K562 (cell line): ENCODE measurements around the gene MDM4. TPM values are rescaled to one million over a fixed set of nuclear protein-coding genes. Genes with fewer than 3 reads are reported as not detected.

Source experiments
- ATAC-seq: fragments of 200-7000 bp; cut with Tn5 transposase; 3 replicates; pipeline ENCODE4 v1.9.1; 2020; ENCODE audit warnings: moderate library complexity
- BruUV-seq: library from RNA; stranded (reverse); fragments of 400-500 nt; replicated peaks from 2 replicates; lab custom pipeline; 2021; lab: Mats Ljungman, UMichigan
- CTCF ChIA-PET: fragments of 300-600 bp; formaldehyde crosslinking; extraction: SDS; loops from one replicate; lab custom pipeline; 2021; ENCODE audit warnings: low intra/inter-chr PET ratio; lab: Yijun Ruan, JAX
- POLR2A ChIA-PET: fragments of 300-600, 350-650 bp; sonication (Branson Sonifier 250); formaldehyde crosslinking; extraction: SDS; loops from one replicate; lab custom pipeline; 2021; ENCODE audit warnings: antibody characterized with exemption, inconsistent platforms; lab: Yijun Ruan, JAX
- DNase-seq, 4 experiments: peaks; one replicate each; pipeline versions ENCODE4 v3.0.0 to v3.0.0-alpha.2; 2011 to 2018; ENCODE audit warnings: low spot score in 3 of 4, mixed read lengths in 3 of 4; ENCODE audit errors: extremely low read depth in 1 of 4
- FAIRE-seq: peaks from 2 replicates; lab custom pipeline; 2011; peaks lifted over from hg19 to GRCh38; lab: Jason Lieb, UNC
- H2AFZ ChIP-seq: 2 replicates; pipeline ENCODE4 v1.6.0; 2011; ENCODE audit warnings: low read depth, low read length, control low read depth, inconsistent platforms
- H3K27ac ChIP-seq: fragments of 200-600 bp; 3 replicates; pipeline ENCODE4 v1.8.0; 2011; ENCODE audit warnings: low read depth, mild to moderate bottlenecking, control low read depth, inconsistent platforms, low read length, moderate library complexity, mixed read lengths; ENCODE audit errors: extremely low read depth
- H3K27me3 ChIP-seq, 2 experiments: fragments of 300-600 bp in 1 of 2; 2 replicates in 1 of 2; 3 replicates in 1 of 2; pipeline versions ENCODE4 v1.6.0 to v1.8.0; 2011; ENCODE audit warnings: inconsistent platforms in 2 of 2, low read length in 2 of 2, mild to moderate bottlenecking in 1 of 2, mixed read lengths in 1 of 2, moderate library complexity in 1 of 2; ENCODE audit not compliant: control insufficient read depth in 2 of 2, insufficient read depth in 2 of 2
- H3K36me3 ChIP-seq: fragments of 300-600 bp; 3 replicates; pipeline ENCODE4 v1.8.0; 2011; ENCODE audit warnings: mild to moderate bottlenecking, low read length, inconsistent platforms; ENCODE audit not compliant: control insufficient read depth, insufficient read depth
- H3K4me1 ChIP-seq, 2 experiments: fragments of 200-600 bp in 1 of 2; replicated peaks in 1 of 2; 2 replicates in 1 of 2; 3 replicates in 1 of 2; pipeline versions ENCODE4 v1.5.1 to v1.8.0; 2011; ENCODE audit warnings: inconsistent platforms in 2 of 2, low read length in 2 of 2, mild to moderate bottlenecking in 1 of 2, mixed read lengths in 1 of 2, moderate library complexity in 1 of 2; ENCODE audit not compliant: control insufficient read depth in 2 of 2, insufficient read depth in 2 of 2
- H3K4me2 ChIP-seq: 2 replicates; pipeline ENCODE4 v1.6.1; 2011; ENCODE audit warnings: low read length, control low read depth, inconsistent platforms, mixed read lengths; ENCODE audit not compliant: insufficient read depth
- H3K4me3 ChIP-seq: fragments of 200-600 bp; sonication (generic), shearing (Covaris generic); 2 replicates; pipeline ENCODE4 v1.5.1; 2016; ENCODE audit warnings: control low read depth, inconsistent platforms
- H3K79me2 ChIP-seq: fragments of 200-600 bp; 3 replicates; pipeline ENCODE4 v1.8.0; 2011; ENCODE audit warnings: low read length, inconsistent platforms; ENCODE audit not compliant: control insufficient read depth, insufficient read depth
- H3K9ac ChIP-seq, 2 experiments: 2 replicates each; pipeline versions ENCODE4 v1.6.0 to v1.6.1; 2011; ENCODE audit warnings: low read depth in 2 of 2, low read length in 2 of 2, control low read depth in 1 of 2, inconsistent platforms in 1 of 2, mild to moderate bottlenecking in 1 of 2, mixed read lengths in 1 of 2; ENCODE audit not compliant: insufficient read depth in 1 of 2
- H3K9me1 ChIP-seq: one replicate; pipeline ENCODE4 v1.6.0; 2011; ENCODE audit warnings: inconsistent platforms, mild to moderate bottlenecking, low read length, moderate library complexity; ENCODE audit not compliant: control insufficient read depth, insufficient read depth
- H3K9me3 ChIP-seq: replicated peaks from 2 replicates; pipeline ENCODE4 v1.5.1; 2011; ENCODE audit warnings: low read depth, low read length, inconsistent platforms; ENCODE audit not compliant: control insufficient read depth, insufficient read depth
- H4K20me1 ChIP-seq: replicated peaks from 2 replicates; pipeline ENCODE4 v1.6.1; 2011; ENCODE audit warnings: low read length, inconsistent platforms, mixed read lengths; ENCODE audit not compliant: control insufficient read depth, insufficient read depth
- CBFB ChIP-seq: sonication (generic); formaldehyde crosslinking; IDR thresholded peaks from 2 replicates; pipeline ENCODE4 v1.4.0; 2020; ENCODE audit warnings: mild to moderate bottlenecking, missing genetic modification reagents
- CBX8 ChIP-seq: fragments of 200-600 bp; sonication (generic); IDR thresholded peaks from 2 replicates; pipeline ENCODE4 v1.6.1; 2012; ENCODE audit warnings: borderline replicate concordance, mixed run types, low read depth, mild to moderate bottlenecking, moderate library complexity, mixed read lengths, low read length, control low read depth, inconsistent platforms; ENCODE audit not compliant: poor library complexity, severe bottlenecking; ENCODE audit errors: extremely low read depth
- GTF2E2 ChIP-seq: fragments of 200-800 bp; sonication (Bioruptor generic); IDR thresholded peaks from 2 replicates; pipeline ENCODE4 v1.6.1; 2016; ENCODE audit warnings: missing genetic modification characterization, missing compliant biosample characterization
- HNRNPH1 ChIP-seq: fragments of 200-400 bp; formaldehyde crosslinking; optimal IDR thresholded peaks from 2 replicates; pipeline ENCODE3; 2017; ENCODE audit warnings: low read depth, mild to moderate bottlenecking, low read length, moderate library complexity
- MCM3 ChIP-seq: fragments of 450-650 bp; IDR thresholded peaks from 2 replicates; pipeline ENCODE4 v1.6.1; 2016
- NFIC ChIP-seq: fragments of 450-650 bp; IDR thresholded peaks from 2 replicates; pipeline ENCODE4 v1.6.1; 2017; ENCODE audit warnings: mild to moderate bottlenecking, inconsistent platforms
- NONO ChIP-seq, 2 experiments: fragments of 200-400 bp in 1 of 2; fragments of 450-650 bp in 1 of 2; formaldehyde crosslinking in 1 of 2; IDR thresholded peaks; 2 replicates each; pipeline ENCODE4 v1.6.1; 2017; ENCODE audit warnings: low read depth in 2 of 2, mild to moderate bottlenecking in 2 of 2, moderate library complexity in 2 of 2, low read length in 1 of 2
- RBM34 ChIP-seq: fragments of 200-400 bp; formaldehyde crosslinking; IDR thresholded peaks from 2 replicates; pipeline ENCODE4 v1.6.1; 2018; ENCODE audit warnings: low read length, borderline replicate concordance; ENCODE audit not compliant: insufficient read depth
- ZFP30 ChIP-seq: fragments of 250-450 bp; sonication (Bioruptor Pico); IDR thresholded peaks from 2 replicates; pipeline ENCODE4 v1.8.0; 2022; ENCODE audit warnings: moderate library complexity, mild to moderate bottlenecking, inconsistent platforms, borderline replicate concordance
- ZKSCAN1 ChIP-seq: fragments of 150-350 bp; IDR thresholded peaks from 2 replicates; pipeline ENCODE4 v1.6.1; 2016; ENCODE audit warnings: low read depth, low read length
- ZNF134 ChIP-seq: fragments of 250-450 bp; sonication (Bioruptor Pico); conservative IDR thresholded peaks from 2 replicates; pipeline ENCODE4 v1.4.0; 2020
- ZNF707 ChIP-seq: fragments of 250-450 bp; sonication (Bioruptor Pico); conservative IDR thresholded peaks from 2 replicates; pipeline ENCODE4 v1.8.0; 2022; ENCODE audit warnings: inconsistent platforms, mild to moderate bottlenecking, moderate library complexity
- ZZZ3 ChIP-seq: fragments of 450-650 bp; IDR thresholded peaks from 2 replicates; pipeline ENCODE4 v1.6.1; 2016; ENCODE audit warnings: antibody characterized with exemption, mild to moderate bottlenecking, moderate library complexity
- WGBS: fragments of 100-300 bp; shearing (Covaris generic); methylation state at CpG from one replicate; pipeline ENCODE4 v1.1.6; 2016; ENCODE audit warnings: low coverage, mixed read lengths; ENCODE audit not compliant: insufficient coverage; ENCODE audit errors: missing lambda C conversion rate; 5-methylcytosine and 5-hydroxymethylcytosine counted together
- in situ Hi-C: fragments of 300-500 bp; cut with MboI; formaldehyde crosslinking; loops from 4 replicates; pipeline ENCODE4 v1.15.0; 2018; ENCODE audit warnings: inconsistent platforms, mixed read lengths
- intact Hi-C: fragments of 100-400 bp; cut with micrococcal nuclease; formaldehyde crosslinking; loops from 2 replicates; pipeline ENCODE4 v1.14.2; 2022
- polyA plus RNA-seq, 8 experiments: library from polyadenylated mRNA; depleted of rRNA in 4 of 8; stranded (reverse) in 5 of 8; unstranded in 3 of 8; fragments of >200 nt; fragmentation: Nextera tagmentation in 2 of 8; fragmentation: Illumina TruSeq in 1 of 8; extraction: Ambion mirVana in 2 of 8; extraction: Trizol in 1 of 8; gene quantifications; 2 replicates each; pipeline versions ENCODE4 v1.2.1 to v1.2.3, GENCODE V29; 2011 to 2014; ENCODE audit warnings: inconsistent platforms in 1 of 8, missing spikeins in 1 of 8
- total RNA-seq, 7 experiments: library from RNA; depleted of rRNA in 6 of 7; stranded (reverse); fragments of >200 nt in 6 of 7; fragmentation: Illumina TruSeq in 2 of 7; extraction: Trizol in 2 of 7; gene quantifications; 2 replicates each; pipeline versions ENCODE4 v1.2.1 to v1.2.3, GENCODE V29; 2011 to 2021; ENCODE audit warnings: low replicate concordance in 1 of 7
- TF ChIP-seq, protein P1 (sequence below): fragments of 450-650 bp; IDR thresholded peaks from 2 replicates; pipeline ENCODE4 v1.6.1; 2018; ENCODE audit warnings: mild to moderate bottlenecking, low read depth; ENCODE audit not compliant: partially characterized antibody
- TF ChIP-seq, protein P2 (sequence below): sonication (generic); formaldehyde crosslinking; IDR thresholded peaks from 2 replicates; pipeline ENCODE4 v1.8.0; 2022; ENCODE audit warnings: mild to moderate bottlenecking, missing genetic modification reagents

Gene MDM4
- total and polyA plus RNA-seq, 9 of the 15 experiments (the other 6 are each of a cell fraction or from before 2014, with no cell fraction given), result 3.3 to 61.7 (median 21.2) TPM

DNA sequence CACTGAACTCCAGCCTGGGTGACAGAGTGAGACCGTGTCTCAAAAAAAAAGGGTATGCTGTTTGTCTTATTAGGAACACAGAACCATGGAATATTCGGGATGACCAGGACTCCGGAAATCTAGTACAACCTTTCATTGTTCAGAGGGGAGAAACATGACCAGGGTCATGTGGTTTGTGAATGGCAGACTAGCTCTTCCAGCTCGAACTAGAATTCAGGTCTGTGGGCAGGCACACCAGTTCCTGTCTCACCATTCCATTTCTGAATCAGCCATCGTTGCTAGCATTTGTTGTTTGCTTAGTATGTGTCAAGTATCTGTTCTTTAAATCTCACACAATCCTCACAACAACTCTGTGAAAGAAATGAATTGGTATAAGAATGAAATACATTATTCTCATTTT lies 50.9 kb downstream of the MDM4 start (continued):
- no peak for TF ChIP-seq CBX8
- TF ChIP-seq GTF2E2 (tag), result no peak
- TF ChIP-seq, protein P1, sequence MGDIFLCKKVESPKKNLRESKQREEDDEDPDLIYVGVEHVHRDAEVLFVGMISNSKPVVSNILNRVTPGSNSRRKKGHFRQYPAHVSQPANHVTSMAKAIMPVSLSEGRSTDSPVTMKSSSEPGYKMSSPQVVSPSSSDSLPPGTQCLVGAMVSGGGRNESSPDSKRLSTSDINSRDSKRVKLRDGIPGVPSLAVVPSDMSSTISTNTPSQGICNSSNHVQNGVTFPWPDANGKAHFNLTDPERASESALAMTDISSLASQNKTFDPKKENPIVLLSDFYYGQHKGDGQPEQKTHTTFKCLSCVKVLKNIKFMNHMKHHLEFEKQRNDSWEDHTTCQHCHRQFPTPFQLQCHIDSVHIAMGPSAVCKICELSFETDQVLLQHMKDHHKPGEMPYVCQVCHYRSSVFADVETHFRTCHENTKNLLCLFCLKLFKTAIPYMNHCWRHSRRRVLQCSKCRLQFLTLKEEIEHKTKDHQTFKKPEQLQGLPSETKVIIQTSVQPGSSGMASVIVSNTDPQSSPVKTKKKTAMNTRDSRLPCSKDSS, result no peak
- TF ChIP-seq NFIC, result no peak
- TF ChIP-seq RBM34, result no peak
- no peak for TF ChIP-seq CBFB (CRISPR knock-in tag)

GRCh38 chr1:204568576-204569315 lies 52.5 kb downstream of the MDM4 start:
- H2AFZ ChIP-seq, result no peak overlapping the region
- ChIA-PET CTCF (interaction anchor here (6.2 kb wide), 1 partner anchor 238 kb away, joined by 159 read pairs; no protein-coding TSS in a partner anchor), POLR2A (interaction anchor here (0.7 to 1.4 kb wide), 7 partner anchors 14 to 234 kb away, joined by 3 to 5 read pairs (median 3); no protein-coding TSS in a partner anchor)
- H3K9me3 ChIP-seq, result no peaks in the 10 kb centered on the region
- no peaks in the 10 kb centered on the region for H3K36me3 ChIP-seq
- intact Hi-C loops (loop anchor here (5.0 to 10.0 kb wide), 4 partner anchors 54 to 376 kb away; no protein-coding TSS in a partner anchor), in situ Hi-C loops (loop anchor here (5.0 kb wide), 1 partner anchor 239 kb away; no protein-coding TSS in a partner anchor)
- TF ChIP-seq, protein P2, sequence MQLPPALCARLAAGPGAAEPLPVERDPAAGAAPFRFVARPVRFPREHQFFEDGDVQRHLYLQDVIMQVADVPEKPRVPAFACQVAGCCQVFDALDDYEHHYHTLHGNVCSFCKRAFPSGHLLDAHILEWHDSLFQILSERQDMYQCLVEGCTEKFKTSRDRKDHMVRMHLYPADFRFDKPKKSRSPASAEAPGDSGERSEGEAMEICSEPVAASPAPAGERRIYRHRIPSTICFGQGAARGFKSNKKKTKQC, result no peak
- TF ChIP-seq ZNF707 (CRISPR knock-in tag), result no peak
- no peak for TF ChIP-seq MCM3
- TF ChIP-seq ZZZ3, result no peak
- no peak for TF ChIP-seq ZFP30 (CRISPR knock-in tag)
- TF ChIP-seq HNRNPH1, result no peak
- TF ChIP-seq ZNF134 (CRISPR knock-in tag), result no peak
- TF ChIP-seq NONO (IDR thresholded peaks at IDR 0.05; ENCODE audit: low read depth in 2 of 2, low read length in 1 of 2), result no peak
- TF ChIP-seq GTF2E2 (tag), result no peak
- TF ChIP-seq ZKSCAN1, result no peak
- no TSS peak for BruUV-seq
- H3K79me2 ChIP-seq, result no peaks in the 10 kb centered on the region
- DNase-seq, result no peak
- peaks cover 3 to 16% of the 10 kb centered on the region in 2 experiments; a peak in 3 of 5 replicates for H3K4me1 ChIP-seq
- no peak for ATAC-seq
- WGBS, result 58% methylated on average over 9 of the region's 9 CpGs
- no peaks in the 10 kb centered on the region for H3K9me1 ChIP-seq
- no peak overlapping the region for H3K27ac ChIP-seq
- FAIRE-seq, result no peak
- H3K9ac ChIP-seq, result no peak overlapping the region
- H3K27me3 ChIP-seq, result no peaks in the 10 kb centered on the region
- no peaks in the 10 kb centered on the region for H4K20me1 ChIP-seq
- H3K4me3 ChIP-seq, result no peak overlapping the region
- no peak overlapping the region for H3K4me2 ChIP-seq
